ENCODE data around the gene ZNF561. TPM values are rescaled to one million over a fixed set of nuclear protein-coding genes. Genes with fewer than 3 reads are reported as not detected.
"Not testable (repeated sequence)": the region's sequence is repeated elsewhere in the genome, so short reads cannot be mapped to it uniquely, and the experiment has no call there.

The ZNF561 gene
- total RNA-seq (71.1 TPM), polyA plus RNA-seq (36.6 TPM)

DNA sequence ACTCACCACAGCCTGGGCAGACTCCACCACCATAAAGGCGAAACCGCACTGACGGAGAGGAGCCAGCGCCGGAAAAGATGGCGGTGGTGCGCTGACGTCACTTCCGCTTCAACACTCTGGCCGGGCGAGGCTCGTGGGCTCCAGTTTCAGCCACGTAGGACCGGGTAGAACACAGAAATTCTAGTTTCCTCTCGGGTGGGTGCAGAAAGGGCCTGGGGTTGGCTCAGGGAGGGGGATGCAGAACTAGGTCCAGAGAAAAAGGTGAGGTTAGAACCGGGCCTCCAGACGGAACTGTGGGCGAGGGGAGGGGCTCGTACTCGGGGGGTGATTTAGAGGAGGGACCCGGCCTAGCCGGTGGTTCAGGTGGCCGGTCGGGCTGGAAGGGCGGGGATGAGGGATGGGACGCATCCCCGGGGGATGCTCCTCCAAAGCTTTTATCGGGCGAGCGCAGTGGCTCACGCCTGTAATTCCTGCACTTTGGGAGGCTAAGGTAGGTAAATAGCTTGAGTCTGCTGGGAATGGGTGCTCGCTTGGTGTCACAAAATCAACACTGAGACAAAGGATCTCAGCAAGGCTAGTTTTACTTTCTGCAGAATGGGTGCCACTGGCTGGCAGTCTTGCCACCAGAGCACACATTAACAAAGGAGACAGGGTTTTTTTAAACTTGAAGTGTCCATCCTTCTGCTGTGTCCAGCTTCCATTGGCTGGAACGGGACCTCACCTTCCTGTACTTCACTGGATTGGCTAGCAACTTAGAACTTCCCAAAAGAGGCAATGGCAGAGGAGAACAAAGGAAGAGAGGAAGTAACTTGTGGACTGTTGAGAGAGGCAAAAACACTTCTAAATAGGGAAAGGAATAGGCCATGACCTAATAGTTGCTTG, at the start of gene ZNF561:
Gene ZNF561 (minus strand): TSS at position 77 of the 882 bp plus-strand sequence. CDS start 1,776 bp downstream, outside the sequence.
- peaks cover 6% of the 10 kb centered on the region for H3K36me3 ChIP-seq (ENCODE audit: insufficient read depth)
- peak within 1 kb of the TSS; percentile 72 for H3K4me3 ChIP-seq (ENCODE audit: low read depth, low read length)
- peak within 1 kb of the TSS; percentile 95 for H3K27ac ChIP-seq (ENCODE audit: low read depth)
- DNase-seq (ENCODE audit: extremely low spot score), result peak; percentile 81
- under 1% methylated on average over 33 of the region's 33 CpGs for WGBS
- H3K4me1 ChIP-seq (ENCODE audit: insufficient read depth), result no peaks in the 10 kb centered on the region

DNA sequence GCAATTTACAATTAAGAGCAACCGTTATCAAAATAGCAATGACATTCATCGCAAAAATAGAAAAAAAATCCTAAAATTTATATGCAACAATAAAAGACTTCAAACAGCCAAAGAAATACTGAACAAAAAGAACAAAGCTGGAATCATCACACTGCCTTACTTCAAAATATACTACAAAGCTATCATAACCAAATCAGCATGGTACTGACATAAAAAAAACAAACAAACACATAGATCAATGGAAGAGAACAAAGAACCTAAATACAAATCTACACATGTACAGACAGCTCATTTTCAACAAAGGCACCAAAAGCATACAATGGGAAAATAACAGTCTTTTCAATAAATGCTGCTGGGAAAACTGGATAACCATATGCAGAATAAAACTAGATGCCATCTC, 47.5 kb upstream of the ZNF561 start:
- no peaks in the 10 kb centered on the region for H3K36me3 ChIP-seq (ENCODE audit: insufficient read depth)
- H3K27ac ChIP-seq (ENCODE audit: low read depth), result no peak overlapping the region
- H3K4me3 ChIP-seq (ENCODE audit: low read depth, low read length), result no peak overlapping the region
- no peak for DNase-seq (ENCODE audit: extremely low spot score)
- no peaks in the 10 kb centered on the region for H3K4me1 ChIP-seq (ENCODE audit: insufficient read depth)
- WGBS, result 98% methylated on average over 2 of the region's 2 CpGs

DNA sequence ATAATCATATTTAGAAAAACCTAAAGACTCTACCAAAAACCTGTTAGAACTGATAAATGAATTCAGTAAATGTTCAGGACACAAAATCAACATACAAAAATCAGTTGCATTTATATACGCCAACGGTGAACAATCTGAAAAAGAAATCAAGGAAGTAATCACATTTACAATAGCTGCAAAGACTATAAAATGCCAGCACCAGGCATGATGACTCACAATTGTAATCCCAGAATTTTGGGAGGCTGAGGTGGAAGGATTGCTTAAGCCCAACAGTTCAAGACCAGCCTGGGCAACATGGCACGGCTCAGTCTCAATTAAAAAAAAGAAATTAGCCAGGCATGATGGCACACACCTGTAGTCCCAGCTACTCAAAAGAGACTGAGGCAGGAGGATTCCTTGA, 46.9 kb upstream of the ZNF561 start:
- no peaks in the 10 kb centered on the region for H3K4me1 ChIP-seq (ENCODE audit: insufficient read depth)
- no peak overlapping the region for H3K27ac ChIP-seq (ENCODE audit: low read depth)
- WGBS, result 92% methylated on average over 3 of the region's 3 CpGs
- DNase-seq (ENCODE audit: extremely low spot score), result no peak
- H3K4me3 ChIP-seq (ENCODE audit: low read depth, low read length), result no peak overlapping the region
- no peaks in the 10 kb centered on the region for H3K36me3 ChIP-seq (ENCODE audit: insufficient read depth)

DNA sequence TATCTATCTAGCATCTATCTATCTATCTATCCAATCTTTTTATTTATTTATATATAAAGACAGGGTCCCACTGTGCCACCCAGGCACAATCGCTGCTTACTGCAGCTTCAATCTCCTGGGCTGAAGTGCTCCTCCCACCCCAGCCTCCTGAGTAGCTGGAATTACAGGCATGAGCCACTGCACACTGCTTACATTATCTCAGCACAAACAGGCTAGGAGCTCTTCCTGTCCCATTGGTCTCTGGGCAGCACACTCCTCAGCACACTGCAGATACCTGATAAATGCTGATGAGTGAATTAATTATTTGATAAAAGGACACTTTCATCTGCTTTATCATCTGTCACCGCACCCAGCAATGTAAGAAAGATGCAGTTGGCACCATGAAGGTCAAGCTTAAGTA, 37.7 kb upstream of the ZNF561 start:
- H3K4me3 ChIP-seq (ENCODE audit: low read depth, low read length), result no peak overlapping the region
- no peaks in the 10 kb centered on the region for H3K4me1 ChIP-seq (ENCODE audit: insufficient read depth)
- DNase-seq (ENCODE audit: extremely low spot score), result no peak
- H3K27ac ChIP-seq (ENCODE audit: low read depth), result no peak overlapping the region
- WGBS, result 92% methylated on average over 2 of the region's 2 CpGs
- H3K36me3 ChIP-seq (ENCODE audit: insufficient read depth), result peaks cover 11% of the 10 kb centered on the region

DNA sequence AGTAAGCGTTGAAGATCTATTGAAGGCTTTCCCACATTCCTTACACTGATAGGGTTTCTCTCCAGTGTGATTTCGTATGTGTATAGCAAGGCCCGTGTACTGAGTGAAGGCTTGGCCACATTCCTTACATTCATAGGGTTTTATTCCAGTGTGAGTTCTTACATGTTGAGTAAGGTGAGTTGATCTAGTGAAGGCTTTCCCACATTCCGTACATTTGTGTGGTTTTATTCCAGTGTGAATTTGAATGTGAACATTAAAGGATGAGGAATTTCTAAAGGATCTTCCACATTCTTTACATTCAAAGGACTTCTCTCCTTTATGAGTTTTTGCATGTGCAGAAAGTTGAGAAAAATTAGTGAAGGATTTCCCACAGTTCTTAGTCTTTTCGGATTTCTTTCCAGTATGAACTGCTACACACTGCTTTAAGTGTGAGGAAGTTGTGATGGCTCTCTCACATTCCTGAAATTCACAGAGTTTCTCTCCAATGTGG, 32.1 kb upstream of the ZNF561 start:
- H3K4me3 ChIP-seq (ENCODE audit: low read depth, low read length); H3K27ac ChIP-seq (ENCODE audit: low read depth); H3K4me1 ChIP-seq (ENCODE audit: insufficient read depth); DNase-seq (ENCODE audit: extremely low spot score): not testable (repeated sequence)
- peaks cover 15% of the 10 kb centered on the region for H3K36me3 ChIP-seq (ENCODE audit: insufficient read depth)
- WGBS, result 98% methylated on average over 5 of the region's 5 CpGs

DNA sequence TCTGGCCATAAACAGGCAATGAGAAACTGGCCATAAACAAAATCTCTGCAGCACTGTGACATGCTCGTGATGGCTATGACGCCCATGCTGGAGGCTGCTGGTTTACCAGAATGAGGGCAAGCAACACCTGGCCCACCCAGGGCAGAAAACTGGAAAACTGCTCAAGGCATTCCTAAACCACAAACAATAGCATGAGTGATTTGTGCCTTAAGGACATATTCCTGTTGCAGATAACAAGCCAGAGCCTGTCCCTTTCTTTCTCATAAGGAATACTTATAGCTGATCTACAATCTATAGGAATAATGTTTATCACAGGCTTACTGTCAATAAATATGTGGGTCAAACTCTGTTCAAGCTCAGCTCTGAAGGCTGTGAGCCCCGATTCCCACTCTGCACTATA, 30.4 kb upstream of the ZNF561 start:
- peaks cover 15% of the 10 kb centered on the region for H3K36me3 ChIP-seq (ENCODE audit: insufficient read depth)
- H3K4me3 ChIP-seq (ENCODE audit: low read depth, low read length); H3K4me1 ChIP-seq (ENCODE audit: insufficient read depth); H3K27ac ChIP-seq (ENCODE audit: low read depth); DNase-seq (ENCODE audit: extremely low spot score): not testable (repeated sequence)
- 99% methylated on average over 3 of the region's 3 CpGs for WGBS

DNA sequence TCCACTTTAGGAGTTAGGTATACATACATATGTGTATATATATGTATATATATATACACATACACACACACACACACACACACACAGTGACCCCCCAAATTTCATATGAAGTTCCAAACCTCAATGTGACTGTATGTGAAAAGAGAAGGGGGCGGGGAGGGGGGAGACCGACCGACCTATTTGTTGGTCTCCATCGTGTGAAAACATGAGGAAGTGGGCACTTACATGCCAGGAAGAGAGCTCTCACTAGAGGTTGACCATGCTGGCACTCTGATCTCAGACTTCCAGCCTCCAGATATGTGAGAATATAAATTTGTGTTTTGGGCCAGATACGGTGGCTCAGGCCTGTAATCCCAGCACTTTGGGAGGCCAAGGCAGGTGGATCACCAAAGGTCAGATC, 29.3 kb upstream of the ZNF561 start:
- H3K27ac ChIP-seq (ENCODE audit: low read depth), result no peak overlapping the region
- H3K4me1 ChIP-seq (ENCODE audit: insufficient read depth), result no peaks in the 10 kb centered on the region
- H3K36me3 ChIP-seq (ENCODE audit: insufficient read depth), result peaks cover 13% of the 10 kb centered on the region
- no peak for DNase-seq (ENCODE audit: extremely low spot score)
- 93% methylated on average over 5 of the region's 5 CpGs for WGBS
- no peak overlapping the region for H3K4me3 ChIP-seq (ENCODE audit: low read depth, low read length)

DNA sequence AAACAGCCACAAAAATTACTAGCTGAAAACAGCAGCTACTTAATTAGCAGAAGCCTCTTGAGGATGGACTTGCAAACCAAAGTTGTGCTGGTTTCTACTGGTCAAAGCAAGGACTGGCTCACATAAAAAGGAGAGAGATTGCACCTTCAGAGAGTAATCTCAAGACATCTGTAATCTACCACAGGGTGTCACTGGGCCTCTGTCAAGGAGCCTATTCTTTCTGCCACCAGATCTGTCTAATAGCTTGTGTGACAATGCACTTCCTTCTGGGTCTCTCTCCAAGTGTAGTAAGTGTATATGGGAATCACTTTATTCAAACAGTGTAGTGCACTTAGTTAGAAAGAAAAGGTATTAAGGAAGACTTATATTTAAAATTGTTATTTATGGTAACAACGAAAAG, 24.4 kb upstream of the ZNF561 start:
- DNase-seq (ENCODE audit: extremely low spot score), result no peak
- H3K4me3 ChIP-seq (ENCODE audit: low read depth, low read length), result no peak overlapping the region
- H3K27ac ChIP-seq (ENCODE audit: low read depth), result no peak overlapping the region
- no peaks in the 10 kb centered on the region for H3K4me1 ChIP-seq (ENCODE audit: insufficient read depth)
- 94% methylated on average over 1 of the region's 1 CpG for WGBS
- peaks cover 2% of the 10 kb centered on the region for H3K36me3 ChIP-seq (ENCODE audit: insufficient read depth)

DNA sequence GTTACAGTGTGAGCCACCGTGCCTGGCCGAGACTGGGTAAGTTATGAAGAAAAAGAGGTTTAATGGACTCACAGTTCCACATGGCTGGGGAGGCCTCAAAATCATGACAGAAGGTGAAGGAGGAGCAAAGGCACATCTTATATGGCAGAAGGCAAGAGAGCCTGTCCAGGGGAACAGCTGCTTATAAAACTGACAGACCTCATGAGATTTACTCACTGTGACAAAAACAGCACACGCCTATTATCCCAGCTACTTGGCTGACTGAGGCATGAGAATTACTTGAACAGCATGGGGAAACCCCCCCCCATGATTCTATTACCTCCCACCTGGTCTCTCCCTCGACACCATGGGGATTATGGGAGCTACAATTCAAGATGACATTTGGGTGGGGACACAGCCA, 23.4 kb upstream of the ZNF561 start:
- Histone ChIP-seq H3K27ac (ENCODE audit: low read depth) (no peak overlapping the region), H3K4me1 (ENCODE audit: insufficient read depth) (no peaks in the 10 kb centered on the region), H3K36me3 (ENCODE audit: insufficient read depth) (no peaks in the 10 kb centered on the region), H3K4me3 (ENCODE audit: low read depth, low read length) (no peak overlapping the region)
- DNase-seq (ENCODE audit: extremely low spot score), result no peak
- 72% methylated on average over 4 of the region's 4 CpGs for WGBS

DNA sequence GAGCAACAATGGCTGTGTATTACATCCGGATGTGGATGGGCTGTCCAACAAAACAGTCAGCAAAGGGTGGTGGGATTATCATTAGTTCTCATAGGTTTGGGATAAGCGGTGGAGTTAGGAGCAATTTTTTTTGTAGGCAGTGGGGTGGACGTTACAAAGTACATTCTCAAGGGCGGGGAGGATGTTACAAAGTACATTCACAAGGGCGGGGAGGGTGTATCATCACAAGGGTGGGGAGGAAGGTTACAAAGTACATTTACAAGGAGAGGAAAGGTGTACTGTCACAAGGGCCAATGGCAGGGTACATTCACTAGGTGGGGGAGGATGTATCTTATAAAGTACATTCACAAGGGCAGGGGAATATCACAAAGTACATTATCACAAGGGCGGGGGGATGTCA, 20.8 kb upstream of the ZNF561 start:
- no peak overlapping the region for H3K4me3 ChIP-seq (ENCODE audit: low read depth, low read length)
- no peaks in the 10 kb centered on the region for H3K4me1 ChIP-seq (ENCODE audit: insufficient read depth)
- 94% methylated on average over 6 of the region's 6 CpGs for WGBS
- DNase-seq (ENCODE audit: extremely low spot score), result no peak
- H3K27ac ChIP-seq (ENCODE audit: low read depth), result no peak overlapping the region
- no peaks in the 10 kb centered on the region for H3K36me3 ChIP-seq (ENCODE audit: insufficient read depth)

DNA sequence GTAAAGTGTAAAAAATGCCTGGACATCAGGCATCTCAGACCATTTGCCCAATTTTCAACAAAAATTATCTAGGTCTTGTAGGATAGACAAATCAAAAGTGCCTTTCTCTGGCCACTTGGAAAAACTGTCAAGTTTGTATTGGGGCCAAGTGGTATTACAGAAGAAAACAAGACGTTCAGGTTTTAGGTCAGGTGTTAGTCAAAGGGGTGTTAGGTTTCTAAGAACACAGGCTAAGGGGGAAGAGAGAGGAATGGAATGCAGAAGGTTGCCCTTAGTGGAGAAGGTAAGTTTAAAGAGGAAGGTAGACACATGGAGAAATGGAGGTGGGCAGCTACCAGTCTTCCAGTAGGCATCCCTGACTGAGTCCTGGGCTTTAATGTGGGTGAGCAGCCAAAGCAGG, 19.9 kb upstream of the ZNF561 start:
- 51% methylated on average over 1 of the region's 1 CpG for WGBS
- H3K36me3 ChIP-seq (ENCODE audit: insufficient read depth), result no peaks in the 10 kb centered on the region
- H3K4me1 ChIP-seq (ENCODE audit: insufficient read depth), result no peaks in the 10 kb centered on the region
- H3K4me3 ChIP-seq (ENCODE audit: low read depth, low read length), result no peak overlapping the region
- H3K27ac ChIP-seq (ENCODE audit: low read depth), result no peak overlapping the region
- DNase-seq (ENCODE audit: extremely low spot score), result no peak

DNA sequence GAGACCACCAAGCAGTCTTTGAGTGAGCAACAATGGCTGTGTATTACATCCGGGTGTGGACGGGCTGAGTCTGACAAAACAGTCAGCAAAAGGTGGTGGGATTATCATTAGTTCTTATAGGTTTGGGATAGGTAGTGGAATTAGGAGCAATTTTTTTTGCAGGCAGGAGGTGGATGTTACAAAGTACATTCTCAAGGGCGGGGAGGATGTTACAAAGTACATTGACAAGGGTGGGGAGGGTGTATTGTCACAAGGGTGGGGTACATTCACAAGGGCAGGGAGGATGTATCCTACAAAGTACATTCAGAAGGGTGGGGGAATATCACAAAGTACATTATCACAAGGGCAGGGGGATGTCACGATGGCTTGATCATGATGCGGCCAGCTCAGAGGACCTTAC, 15.0 kb upstream of the ZNF561 start:
- Histone ChIP-seq H3K36me3 (ENCODE audit: insufficient read depth) (peaks cover 8% of the 10 kb centered on the region), H3K27ac (ENCODE audit: low read depth) (no peak overlapping the region), H3K4me1 (ENCODE audit: insufficient read depth) (no peaks in the 10 kb centered on the region), H3K4me3 (ENCODE audit: low read depth, low read length) (no peak overlapping the region)
- 98% methylated on average over 5 of the region's 5 CpGs for WGBS
- no peak for DNase-seq (ENCODE audit: extremely low spot score)

DNA sequence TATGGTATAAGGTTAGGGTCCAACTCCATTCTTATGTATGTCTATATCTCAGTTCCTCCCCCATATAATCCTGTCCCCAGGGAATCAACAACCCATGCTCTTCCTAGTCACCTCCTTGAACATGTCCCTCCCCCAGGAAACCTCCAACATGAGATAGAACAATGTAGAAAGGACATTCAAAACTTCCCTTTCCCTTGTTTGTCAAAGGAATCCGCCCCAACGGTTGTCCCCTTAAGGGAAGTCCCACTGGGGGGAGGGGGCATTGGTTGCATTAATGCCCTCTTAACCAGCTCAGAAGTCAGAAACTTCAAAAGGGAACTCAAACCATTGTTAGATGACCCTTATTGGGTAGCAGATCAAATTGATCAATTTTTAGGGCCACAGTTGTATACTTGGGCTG, 6.8 kb upstream of the ZNF561 start:
- H3K4me3 ChIP-seq (ENCODE audit: low read depth, low read length), result no peak overlapping the region
- H3K36me3 ChIP-seq (ENCODE audit: insufficient read depth), result peaks cover 3% of the 10 kb centered on the region
- no peak overlapping the region for H3K27ac ChIP-seq (ENCODE audit: low read depth)
- 81% methylated on average over 2 of the region's 2 CpGs for WGBS
- H3K4me1 ChIP-seq (ENCODE audit: insufficient read depth), result no peaks in the 10 kb centered on the region
- no peak for DNase-seq (ENCODE audit: extremely low spot score)

DNA sequence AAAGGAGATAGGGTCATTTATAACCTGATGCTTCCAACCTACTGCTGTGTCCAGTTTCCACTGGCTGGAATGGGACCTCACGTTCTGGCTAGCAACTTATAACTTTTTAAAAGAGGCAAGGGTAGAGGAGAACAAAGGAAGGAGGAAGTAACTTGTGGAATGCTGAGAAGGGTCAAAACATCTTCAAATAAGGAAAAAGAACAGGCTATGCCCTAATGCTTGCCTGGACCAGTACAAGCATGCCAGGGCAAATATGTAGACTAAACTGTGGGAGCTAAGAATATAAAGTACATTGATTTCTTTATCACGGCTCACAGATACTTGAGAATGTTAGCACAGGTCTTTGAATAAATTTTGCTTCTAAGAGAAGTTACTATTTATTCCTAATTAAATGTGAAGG, 1.5 kb upstream of the ZNF561 start:
- peaks cover 3% of the 10 kb centered on the region for H3K36me3 ChIP-seq (ENCODE audit: insufficient read depth)
- H3K4me1 ChIP-seq (ENCODE audit: insufficient read depth), result no peaks in the 10 kb centered on the region
- peak overlapping the region; percentile 47 for H3K27ac ChIP-seq (ENCODE audit: low read depth)
- 46% methylated on average over 2 of the region's 2 CpGs for WGBS
- DNase-seq (ENCODE audit: extremely low spot score), result peak; percentile 69
- no peak overlapping the region for H3K4me3 ChIP-seq (ENCODE audit: low read depth, low read length)

Measured in urinary bladder (tissue), 4 donors.